H1 (cell line): ENCODE measurements around the gene SH2D2A. TPM values are rescaled to one million over a fixed set of nuclear protein-coding genes. Genes with fewer than 3 reads are reported as not detected.

Experiments used
- CBX8 ChIP-seq: fragments of 300-800, 300-1000 bp; sonication (generic); IDR thresholded peaks from 2 replicates; pipeline ENCODE4 v1.7.1; 2016; ENCODE audit warnings: low read depth, low read length, borderline replicate concordance
- FOSL1 ChIP-seq: IDR thresholded peaks from 2 replicates; pipeline ENCODE4 v1.6.1; 2011; ENCODE audit warnings: mild to moderate bottlenecking, low read depth, low read length, moderate library complexity; ENCODE audit not compliant: insufficient read depth
- JUND ChIP-seq: IDR thresholded peaks from 2 replicates; pipeline ENCODE4 v1.6.1; 2011; ENCODE audit warnings: mild to moderate bottlenecking, improper control_type of control experiment, low read length
- PHF8 ChIP-seq: fragments of 200-600 bp; sonication (generic); conservative IDR thresholded peaks from 2 replicates; pipeline ENCODE4 v1.7.1; 2012; ENCODE audit warnings: low read depth, mild to moderate bottlenecking, inconsistent platforms, low read length, moderate library complexity
- SIRT6 ChIP-seq: IDR thresholded peaks from one replicate; pipeline ENCODE4 v1.7.1; 2012; ENCODE audit warnings: low read length, inconsistent platforms
- SIX5 ChIP-seq: IDR thresholded peaks from 2 replicates; pipeline ENCODE4 v1.6.1; 2011; ENCODE audit warnings: mild to moderate bottlenecking, low read depth, low read length
- polyA plus RNA-seq, 7 experiments: library from polyadenylated mRNA; depleted of rRNA in 3 of 7; stranded (reverse) in 5 of 7; unstranded in 2 of 7; fragments of >200 nt in 5 of 7; fragments of 200-250 nt in 2 of 7; gene quantifications; 1 replicate in 5 of 7; 2 replicates in 1 of 7; 4 replicates in 1 of 7; pipeline versions ENCODE4 v1.2.1 to v1.2.3, GENCODE V29; 2011 to 2013; ENCODE audit warnings: missing spikeins in 2 of 7, mixed read lengths in 2 of 7
- total RNA-seq: library from RNA; stranded (reverse); fragmentation: NEBNext Ultra II Directional; extraction: Animal tissue kit (Norgen Biotek cat#: 25700); gene quantifications from 2 replicates; pipeline ENCODE4 v1.2.1, GENCODE V29; 2021

Gene SH2D2A
- total and polyA plus RNA-seq, 2 of the 8 experiments (the other 6 are each of a cell fraction or from before 2014, with no cell fraction given): 3.3 to 7.9 TPM

DNA sequence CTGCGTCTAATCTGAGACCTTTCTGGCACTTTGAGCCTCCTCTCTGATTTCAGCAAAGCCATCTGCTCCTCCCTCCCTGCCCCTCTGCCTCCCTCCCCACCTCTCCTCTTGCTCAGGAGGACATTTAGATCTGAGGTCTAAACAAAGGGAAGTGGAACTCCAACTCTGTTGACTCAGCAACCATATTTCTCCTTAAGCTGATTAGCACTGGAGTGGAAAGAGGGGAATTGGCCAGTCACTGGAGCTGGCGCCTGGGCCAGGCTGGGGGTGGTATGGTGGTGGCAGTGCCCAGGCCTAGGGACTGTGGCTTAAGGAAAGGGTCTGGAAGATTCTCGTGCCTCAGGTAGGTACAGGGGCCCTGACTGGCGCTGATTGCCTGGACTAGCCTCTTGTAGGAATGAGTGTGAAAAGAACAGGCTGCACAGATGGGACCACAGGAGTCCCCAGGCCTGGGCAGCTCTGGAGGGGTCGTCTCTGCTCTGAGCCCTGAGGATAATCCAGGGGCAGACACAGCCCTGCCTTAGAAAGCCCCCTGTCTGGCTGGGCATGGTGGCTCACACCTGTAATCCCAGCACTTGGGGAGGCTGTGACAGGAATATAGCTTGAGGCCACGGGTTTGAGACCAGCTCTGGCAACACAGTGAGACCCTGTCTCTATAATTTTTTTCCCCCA lies 11.9 kb downstream of the SH2D2A start (continued):
- TF ChIP-seq SIRT6: no peak
- TF ChIP-seq JUND: no peak
- TF ChIP-seq PHF8: no peak
- TF ChIP-seq CBX8: no peak
- no peak for TF ChIP-seq SIX5
- TF ChIP-seq FOSL1: no peak
